ENCODE results near the gene INTS7.
A peak's percentile ranks its signal among the peaks of the same experiment; 100 is the strongest.
"Not testable (repeated sequence)": the region's sequence is repeated elsewhere in the genome, so short reads cannot be mapped to it uniquely, and the experiment has no call there.

INTS7 gene

DNA sequence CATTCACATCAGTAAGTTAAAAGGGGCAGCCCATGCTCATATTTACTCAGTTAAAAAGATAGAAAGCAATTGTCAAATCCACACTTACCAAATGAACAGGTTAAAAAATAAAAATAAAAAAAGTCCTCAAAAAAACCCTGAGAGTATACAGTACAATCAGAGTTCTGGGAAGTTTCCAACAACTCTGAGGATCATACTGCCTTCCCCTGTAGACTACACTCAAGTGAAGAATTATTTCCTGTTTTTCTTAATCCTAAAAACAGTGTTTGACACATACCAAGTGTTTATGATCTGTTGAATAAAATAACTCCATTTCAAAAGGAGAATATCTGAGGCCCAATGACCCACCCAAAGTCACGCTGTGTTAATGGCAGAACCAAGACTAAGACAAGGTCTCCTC, 61.8 kb downstream of the INTS7 start:
- no peak for DNase-seq

- no peak for DNase-seq
These were observed 67.0 kb downstream of the INTS7 start for GRCh38 chr1:211968200-211968834.

GRCh38 chr1:211967704-211968103, 67.7 kb downstream of the INTS7 start:
- no peak for DNase-seq

- DNase-seq = no peak
These were observed 70.1 kb downstream of the INTS7 start for GRCh38 chr1:211965108-211965805.

GRCh38 chr1:211959680-211960079, 75.7 kb downstream of the INTS7 start:
- DNase-seq = no peak

DNA sequence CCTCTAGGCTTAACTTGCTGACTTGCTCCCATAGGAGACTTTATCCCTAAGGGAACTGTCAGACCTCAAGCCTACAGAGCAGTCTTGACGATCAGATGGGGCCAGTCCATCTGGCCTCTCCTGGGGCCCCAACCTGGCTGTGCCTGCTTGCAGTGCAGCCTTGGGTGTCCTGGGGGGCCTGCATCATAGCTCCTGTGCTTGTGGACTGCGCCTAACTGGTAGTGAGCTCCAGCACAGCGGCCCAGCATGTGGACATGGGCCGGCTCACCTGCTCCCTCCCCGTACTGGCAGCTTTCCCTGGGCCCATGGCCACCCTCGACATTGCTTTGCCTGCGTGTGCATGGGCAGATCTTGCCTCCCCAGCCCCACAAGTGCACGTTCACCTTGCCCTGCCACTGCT, 76.1 kb downstream of the INTS7 start:
- no peak for DNase-seq

- DNase-seq = not testable (repeated sequence)
These were observed 81.3 kb downstream of the INTS7 start for GRCh38 chr1:211954028-211954427.

DNA sequence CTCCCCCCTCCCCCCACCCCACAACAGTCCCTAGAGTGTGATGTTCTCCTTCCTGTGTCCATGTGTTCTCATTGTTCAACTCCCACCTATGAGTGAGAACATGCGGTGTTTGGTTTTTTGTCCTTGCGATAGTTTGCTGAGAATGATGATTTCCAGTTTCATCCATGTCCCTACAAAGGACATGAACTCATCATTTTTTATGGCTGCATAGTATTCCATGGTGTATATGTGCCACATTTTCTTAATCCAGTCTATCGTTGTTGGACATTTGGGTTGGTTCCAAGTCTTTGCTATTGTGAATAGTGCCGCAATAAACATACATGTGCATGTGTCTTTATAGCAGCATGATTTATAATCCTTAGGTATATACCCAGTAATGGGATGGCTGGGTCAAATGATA, 81.8 kb downstream of the INTS7 start:
- DNase-seq = not testable (repeated sequence)

DNA sequence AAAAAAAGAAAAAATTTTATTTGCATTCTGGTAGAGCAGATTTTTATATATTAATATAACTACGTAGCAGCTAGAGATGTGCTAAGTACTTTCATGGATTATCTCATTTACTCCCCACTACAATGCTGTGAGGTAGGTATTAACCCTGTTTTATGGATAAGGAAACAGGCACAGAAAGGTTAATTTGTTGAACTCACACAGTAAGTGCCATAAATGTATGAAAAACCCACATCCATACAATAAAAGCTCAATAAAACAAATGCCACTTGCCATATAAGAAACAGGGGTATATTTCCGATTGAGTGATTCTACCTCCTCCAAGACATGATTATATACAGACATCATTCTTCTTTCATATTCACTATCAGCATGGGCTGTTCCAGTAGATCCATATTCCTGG, 83.1 kb downstream of the INTS7 start:
- no peak for DNase-seq

DNA sequence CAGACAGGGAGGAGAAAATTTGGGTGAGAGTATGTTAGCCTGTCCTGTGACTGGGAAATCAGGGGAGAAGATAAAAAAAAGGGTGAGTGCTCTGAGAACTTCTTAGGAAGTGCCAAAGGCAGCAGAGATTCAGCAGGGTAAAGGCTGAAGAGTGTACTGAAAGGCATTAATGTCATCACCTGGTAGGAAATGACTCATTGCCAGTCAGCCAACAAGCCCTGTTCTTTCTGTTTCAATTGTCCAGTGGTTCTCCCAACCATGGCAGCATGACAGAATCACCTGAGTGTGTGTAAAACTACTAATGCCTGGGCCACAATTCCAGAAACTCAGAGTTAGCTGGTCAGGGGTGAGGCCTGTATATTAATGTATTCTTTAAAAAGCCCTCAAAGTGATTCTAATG, 83.5 kb downstream of the INTS7 start:
- no peak for DNase-seq

DNA sequence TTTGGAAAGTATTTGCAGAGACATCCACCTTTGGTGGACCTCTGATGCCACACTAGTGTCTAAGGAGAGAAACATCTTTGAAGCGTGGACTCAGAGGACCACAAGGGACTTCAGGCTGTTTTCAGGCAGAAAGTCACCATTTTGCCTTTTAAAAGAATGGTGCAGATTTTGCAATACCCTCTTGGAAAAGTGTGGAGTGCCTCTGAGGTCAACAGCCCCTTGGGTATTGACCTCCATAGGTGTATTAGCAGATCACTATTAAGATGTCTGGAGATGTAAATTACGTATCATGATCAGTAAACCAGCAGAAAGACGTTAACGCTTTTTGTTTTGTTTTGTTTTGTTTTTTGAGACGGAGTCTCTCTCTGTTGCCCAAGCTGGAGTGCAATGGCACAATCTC, 87.0 kb downstream of the INTS7 start:
- DNase-seq = no peak

DNA sequence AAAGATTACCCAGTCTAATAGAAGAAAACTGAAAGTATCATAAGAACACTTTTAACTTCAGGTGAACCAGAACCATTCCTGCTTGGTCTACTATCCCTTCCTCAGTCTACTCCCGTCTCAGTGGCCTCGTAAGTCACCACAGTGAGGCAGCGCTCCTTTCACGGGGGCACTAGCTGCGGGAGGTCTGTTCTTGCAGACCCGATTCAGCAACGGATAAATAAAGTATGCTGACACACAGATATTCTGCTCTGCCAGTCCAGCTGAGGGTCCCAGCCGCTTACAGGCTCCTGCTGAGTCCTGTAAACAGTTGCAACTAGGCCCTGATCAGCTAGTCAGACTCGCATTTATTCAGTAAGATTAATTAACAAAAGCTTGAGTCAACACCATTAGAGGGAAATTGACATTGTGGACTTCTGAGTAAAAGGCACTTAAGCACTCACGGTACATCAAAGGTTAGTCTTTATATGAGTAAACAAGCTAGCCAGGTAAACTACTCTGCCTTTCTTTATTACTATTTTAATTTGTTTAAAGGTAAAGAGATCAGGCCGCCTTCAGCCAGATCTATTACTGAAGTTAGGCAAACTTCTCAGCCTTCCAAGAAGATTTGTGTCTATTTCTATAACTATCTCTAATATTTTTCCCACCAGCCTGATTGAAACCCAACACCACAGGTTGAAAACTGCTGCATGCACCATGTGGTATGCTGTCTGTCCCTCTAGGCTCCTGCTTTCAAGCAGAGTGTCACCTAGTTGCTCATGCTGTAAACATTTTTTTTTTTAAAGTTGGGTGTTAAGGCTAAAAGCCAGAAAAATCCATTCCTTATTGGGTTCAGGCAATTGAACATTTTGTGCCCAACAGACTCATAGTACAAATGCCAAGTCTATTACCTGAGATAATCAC, 87.7 kb downstream of the INTS7 start:
- DNase-seq = no peak

DNA sequence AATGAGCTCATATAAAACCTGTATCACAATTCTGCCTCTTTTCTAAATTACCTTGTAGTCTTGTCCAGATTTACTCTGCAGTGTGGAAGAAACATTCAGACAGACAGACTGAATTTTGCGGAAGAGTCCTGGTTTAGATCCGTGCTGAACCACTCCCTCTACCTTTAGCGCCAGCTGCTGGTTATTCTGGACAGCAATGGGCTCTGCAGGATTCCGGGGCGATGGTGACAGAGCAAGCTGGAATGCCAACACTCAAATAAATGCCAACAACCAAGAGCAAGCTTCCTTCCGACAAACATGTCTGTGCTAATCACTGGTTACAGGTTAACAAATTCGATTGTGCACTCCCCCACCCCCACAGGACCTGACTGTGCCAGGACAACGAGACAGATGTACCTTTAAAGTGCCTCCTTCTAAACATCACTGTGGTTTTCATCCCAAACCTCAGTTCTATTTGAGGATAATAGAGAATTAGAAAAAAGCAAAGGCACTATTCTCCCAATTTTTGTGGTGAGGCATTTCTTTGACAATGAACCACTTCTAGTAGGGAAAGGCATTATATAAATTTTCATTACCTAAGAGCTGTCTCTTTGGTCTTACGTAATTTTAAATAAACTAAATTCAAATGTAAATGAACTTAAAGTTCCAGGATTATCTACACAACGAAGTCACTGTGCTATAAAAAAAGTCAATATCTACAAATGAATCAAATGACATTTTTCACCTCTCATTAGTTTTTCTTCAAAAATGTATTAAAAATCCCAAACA, 90.4 kb downstream of the INTS7 start:
- DNase-seq = no peak

- no peak for DNase-seq
These were observed 92.8 kb downstream of the INTS7 start for GRCh38 chr1:211942583-211942982.

GRCh38 chr1:211939876-211940468, 95.4 kb downstream of the INTS7 start:
- peak; percentile 13 to 15 for DNase-seq

DNA sequence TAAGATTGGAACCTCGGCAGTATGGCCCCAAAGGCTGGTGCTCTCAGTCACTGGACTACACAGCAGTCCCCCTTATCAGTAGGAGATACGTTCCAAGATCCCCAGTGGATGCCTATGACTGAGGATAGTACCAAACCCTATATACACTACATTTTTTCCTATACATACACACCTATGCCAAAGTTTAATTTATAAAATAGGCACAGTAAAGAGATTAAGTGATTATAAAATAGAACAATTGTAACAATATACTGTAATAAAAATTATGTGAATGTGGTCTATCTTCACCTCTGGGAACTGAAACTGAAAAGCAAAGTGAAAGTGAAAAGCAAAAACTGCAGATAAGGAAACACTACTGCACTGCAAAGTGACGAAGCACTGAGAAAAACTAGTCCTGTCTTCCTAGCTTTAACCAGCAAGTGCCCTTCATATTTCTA, 96.8 kb downstream of the INTS7 start:
- no peak for DNase-seq

DNA sequence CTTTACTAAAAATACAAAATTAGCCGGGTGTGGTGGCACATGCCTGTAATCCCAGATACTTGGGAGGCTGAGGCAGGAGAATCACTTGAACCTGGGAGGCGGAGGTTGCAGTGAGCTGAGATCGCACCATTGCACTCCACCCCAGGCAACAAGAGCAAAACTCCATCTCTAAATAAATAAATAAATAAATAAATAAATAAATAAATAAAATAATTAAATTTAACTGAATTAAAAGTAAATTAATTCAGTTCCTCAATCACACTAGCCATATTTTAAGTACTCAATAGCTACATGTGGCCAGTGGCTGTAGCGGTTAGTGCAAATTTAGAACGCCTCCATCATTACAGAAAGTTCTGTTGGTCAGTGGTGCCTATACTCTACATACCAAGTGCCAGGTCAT, 97.9 kb downstream of the INTS7 start:
- DNase-seq = not testable (repeated sequence)

GRCh38 chr1:211935448-211935970, 99.8 kb downstream of the INTS7 start:
- DNase-seq = no peak

GRCh38 chr1:211933946-211934714, 101.2 kb downstream of the INTS7 start:
- no peak for DNase-seq

- no peak for DNase-seq
These were observed 102.5 kb downstream of the INTS7 start for GRCh38 chr1:211932933-211933254.

GRCh38 chr1:211932231-211932932, 103.0 kb downstream of the INTS7 start:
- DNase-seq = no peak
